ENCODE results near the gene ITGB5.

- no peak for TF ChIP-seq POLR2A (IDR thresholded peaks at IDR 0.05)
- TF ChIP-seq, protein P1, sequence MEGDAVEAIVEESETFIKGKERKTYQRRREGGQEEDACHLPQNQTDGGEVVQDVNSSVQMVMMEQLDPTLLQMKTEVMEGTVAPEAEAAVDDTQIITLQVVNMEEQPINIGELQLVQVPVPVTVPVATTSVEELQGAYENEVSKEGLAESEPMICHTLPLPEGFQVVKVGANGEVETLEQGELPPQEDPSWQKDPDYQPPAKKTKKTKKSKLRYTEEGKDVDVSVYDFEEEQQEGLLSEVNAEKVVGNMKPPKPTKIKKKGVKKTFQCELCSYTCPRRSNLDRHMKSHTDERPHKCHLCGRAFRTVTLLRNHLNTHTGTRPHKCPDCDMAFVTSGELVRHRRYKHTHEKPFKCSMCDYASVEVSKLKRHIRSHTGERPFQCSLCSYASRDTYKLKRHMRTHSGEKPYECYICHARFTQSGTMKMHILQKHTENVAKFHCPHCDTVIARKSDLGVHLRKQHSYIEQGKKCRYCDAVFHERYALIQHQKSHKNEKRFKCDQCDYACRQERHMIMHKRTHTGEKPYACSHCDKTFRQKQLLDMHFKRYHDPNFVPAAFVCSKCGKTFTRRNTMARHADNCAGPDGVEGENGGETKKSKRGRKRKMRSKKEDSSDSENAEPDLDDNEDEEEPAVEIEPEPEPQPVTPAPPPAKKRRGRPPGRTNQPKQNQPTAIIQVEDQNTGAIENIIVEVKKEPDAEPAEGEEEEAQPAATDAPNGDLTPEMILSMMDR (IDR thresholded peaks at IDR 0.05): no peak
Measured at GRCh38 chr3:124877674-124878073, 9.5 kb downstream of the ITGB5 start.
